ENCODE measurements around the gene SAT1. TPM values are rescaled to one million over a fixed set of nuclear protein-coding genes. Genes with fewer than 3 reads are reported as not detected.

Gene SAT1
- 60.6 and 122 TPM in 2 replicates for total RNA-seq

GRCh38 chrX:23782863-23783588 lies at the start of gene SAT1:
TSS of gene SAT1 (plus strand) at chrX:23783173. CDS start at chrX:23783352, 179 bp downstream.

DNA sequence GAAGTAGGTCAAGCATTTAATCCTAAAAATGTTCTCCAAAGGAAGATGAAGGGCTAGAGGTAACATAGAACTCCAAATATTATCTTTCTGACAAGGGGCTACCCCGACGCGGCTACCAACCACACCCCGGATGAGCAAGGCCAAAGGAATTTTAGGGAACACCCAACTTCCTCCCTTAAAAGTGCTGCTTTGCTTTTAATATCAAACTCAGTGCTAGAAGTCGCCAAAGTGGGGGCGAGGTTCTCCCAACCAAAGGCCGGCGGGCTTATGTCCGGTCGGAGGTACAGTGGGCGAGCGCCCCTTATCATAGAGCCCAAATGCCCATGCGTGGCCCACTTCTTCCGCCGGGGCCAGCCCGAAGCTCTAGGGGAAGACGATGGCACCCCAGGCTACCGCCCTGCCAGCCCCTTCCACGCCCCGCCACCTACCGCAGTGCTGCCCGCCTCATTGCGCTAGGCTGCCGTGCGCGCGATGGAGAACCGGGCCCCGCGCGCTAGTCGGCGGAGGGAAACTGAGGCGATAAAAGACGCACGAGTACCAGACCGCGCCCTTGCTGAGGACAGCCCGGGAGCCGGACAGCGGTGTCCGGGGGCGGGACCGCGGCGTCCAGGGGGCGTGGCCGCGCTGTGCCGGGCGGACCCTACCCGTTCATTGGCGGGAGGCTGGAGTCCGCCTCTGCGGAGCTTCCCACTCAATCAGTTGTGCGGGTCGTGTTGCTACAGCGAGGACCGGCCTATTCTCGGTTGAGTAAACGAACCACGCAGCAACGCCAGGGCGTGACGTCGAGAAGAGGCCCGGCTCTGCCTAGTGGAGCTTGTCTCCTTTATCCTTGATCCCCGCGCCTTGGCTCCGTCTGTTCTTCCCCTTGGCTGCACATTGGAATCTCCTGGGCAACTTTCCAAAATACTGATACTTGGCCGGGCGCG lies 40.0 kb upstream of the SAT1 start, which contains the start of gene ACOT9:
Gene ACOT9, minus strand, starts transcription at position 580 of the 926 bp plus-strand sequence. Its CDS starts 132 bp downstream, at position 448.

Other genes starting within 250 kb of the SAT1 start
- gene PRDX4, start 115.7 kb upstream of the SAT1 start, total RNA-seq, result 200 and 215 TPM in 2 replicates
- 28.5 and 36.3 TPM in 2 replicates for gene ACOT9, start 39.9 kb upstream of the SAT1 start, total RNA-seq
- gene APOO, start 124.8 kb downstream of the SAT1 start, total RNA-seq, result 15.3 and 27.5 TPM in 2 replicates
- 0.16 TPM in 1 of 2 replicates, not detected in the other for gene CXorf58, start 124.8 kb downstream of the SAT1 start, total RNA-seq
- gene KLHL15, start 244.0 kb downstream of the SAT1 start, total RNA-seq, result 2.8 and 3.4 TPM in 2 replicates

Measured in mesangial cell (primary cell).